Measurements from ENCODE around the gene CD300LB.
"Not testable (repeated sequence)": the region's sequence is repeated elsewhere in the genome, so short reads cannot be mapped to it uniquely, and the experiment has no call there.

GRCh38 chr17:74503949-74504348 lies 27.3 kb downstream of the CD300LB start:
- TF ChIP-seq EZH2 (IDR thresholded peaks at IDR 0.05; ENCODE audit: borderline replicate concordance, low read depth, low read length, poor library complexity, severe bottlenecking); CTCF (conservative IDR thresholded peaks at IDR 0.05; ENCODE audit: low read depth, low read length): not testable (repeated sequence)

Measured in A673 (cell line).